Daoy (cell line): ENCODE results near the gene LEF1. TPM values are rescaled to one million over a fixed set of nuclear protein-coding genes. Genes with fewer than 3 reads are reported as not detected.
A peak's percentile ranks its signal among the peaks of the same experiment; 100 is the strongest.

Experiments
- DNase-seq: peaks from one replicate; pipeline ENCODE4 v3.0.0-alpha.2; 2015; ENCODE audit warnings: low read depth
- total RNA-seq: library from RNA; depleted of rRNA; stranded (reverse); fragments of >200 nt; shearing (Covaris generic); gene quantifications from 2 replicates; pipeline ENCODE4 v1.2.3, GENCODE V29; 2014

LEF1 gene
- total RNA-seq, 1 experiment from 2014 or later: 19.7 TPM

DNA sequence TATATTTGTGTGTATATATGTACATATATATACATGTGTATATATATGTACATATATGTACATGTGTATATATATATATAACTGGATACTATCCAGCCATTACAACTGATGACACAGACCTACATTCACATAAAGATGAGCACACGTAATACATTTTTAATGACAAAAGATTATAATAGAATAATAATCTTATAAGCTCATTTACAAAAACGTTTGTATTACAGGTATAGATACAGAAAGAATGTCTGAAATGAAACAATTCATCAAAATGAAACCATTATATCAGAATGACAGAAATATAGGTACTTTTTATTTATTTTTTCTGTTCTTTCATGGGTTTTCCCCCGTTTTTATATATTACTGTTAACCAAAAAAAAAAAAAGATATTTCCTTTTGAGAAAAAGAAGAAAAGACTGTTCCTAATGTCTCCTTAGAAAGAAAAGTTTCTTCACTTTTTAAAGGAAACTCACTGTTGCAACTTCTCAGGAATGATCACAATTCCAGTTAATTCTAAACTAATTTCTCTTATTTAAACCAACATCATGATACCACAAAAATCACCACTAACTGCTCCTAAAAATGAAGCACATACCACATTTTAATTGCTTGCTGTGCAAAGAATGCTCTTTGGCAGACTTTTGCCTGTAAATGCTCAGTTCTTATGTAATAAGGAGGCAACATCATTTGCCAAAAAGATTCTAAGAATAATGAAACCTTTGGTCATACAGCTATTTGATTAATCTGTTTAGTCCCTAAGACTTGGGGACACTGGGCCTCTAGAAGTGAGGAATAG lies 18.9 kb downstream of the LEF1 start:
- no peak for DNase-seq

DNA sequence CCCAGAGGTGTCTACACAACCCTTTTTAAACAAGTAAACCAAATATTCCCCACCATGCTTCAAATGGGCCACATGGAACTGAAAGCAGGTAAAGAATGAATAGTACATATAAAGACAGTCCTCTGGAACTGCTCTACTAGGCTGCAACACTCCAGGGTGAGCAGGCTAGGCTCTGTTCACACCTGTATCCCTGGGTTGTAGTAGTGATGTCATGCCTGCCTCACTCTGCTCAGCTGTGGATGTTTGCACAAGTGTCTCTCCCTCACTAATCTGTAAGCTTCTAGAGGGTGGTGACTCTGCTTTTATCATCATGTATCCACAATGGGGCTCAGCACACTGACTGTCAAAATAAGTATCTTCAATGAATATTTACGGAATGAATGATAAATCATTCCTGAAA lies 20.4 kb downstream of the LEF1 start:
- DNase-seq: no peak

DNA sequence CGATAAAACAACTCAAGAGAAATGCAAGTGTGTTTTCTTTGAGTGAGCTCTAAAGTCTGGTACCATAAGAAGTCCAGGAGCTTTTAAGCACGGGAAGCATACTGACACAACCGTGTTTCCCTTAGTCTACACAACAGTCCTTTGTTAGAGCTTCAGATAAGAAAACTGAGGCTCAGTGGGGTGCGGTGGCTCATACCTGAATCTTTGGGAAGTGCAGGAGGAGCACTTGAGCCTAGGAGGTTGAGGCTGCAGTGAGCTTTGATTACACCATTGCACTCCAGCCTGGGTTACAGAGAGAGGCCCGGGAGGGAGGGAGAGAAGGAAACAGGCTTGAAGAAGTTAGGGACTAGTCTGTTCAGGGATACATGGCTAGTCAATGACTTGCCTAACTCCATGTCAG lies 21.9 kb downstream of the LEF1 start:
- DNase-seq: no peak

DNA sequence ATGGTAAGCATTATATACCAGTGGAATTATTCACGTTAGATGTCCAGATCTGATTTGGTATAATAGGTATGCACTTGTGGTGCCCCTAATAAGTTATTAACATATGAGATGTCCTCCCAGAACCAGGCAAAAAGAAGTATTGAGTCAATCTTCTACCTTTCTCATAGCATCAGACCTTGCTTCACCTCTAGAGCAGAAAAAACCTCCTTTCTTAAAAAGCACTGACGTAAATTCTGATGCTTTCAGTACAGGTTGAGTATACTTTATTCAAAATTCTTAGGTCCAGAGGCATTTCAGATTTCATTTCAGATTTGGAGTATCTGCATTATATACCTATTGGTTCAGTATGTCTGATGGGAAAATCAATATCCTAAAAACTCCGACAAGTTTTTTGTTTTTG lies 22.4 kb downstream of the LEF1 start:
- no peak for DNase-seq

DNA sequence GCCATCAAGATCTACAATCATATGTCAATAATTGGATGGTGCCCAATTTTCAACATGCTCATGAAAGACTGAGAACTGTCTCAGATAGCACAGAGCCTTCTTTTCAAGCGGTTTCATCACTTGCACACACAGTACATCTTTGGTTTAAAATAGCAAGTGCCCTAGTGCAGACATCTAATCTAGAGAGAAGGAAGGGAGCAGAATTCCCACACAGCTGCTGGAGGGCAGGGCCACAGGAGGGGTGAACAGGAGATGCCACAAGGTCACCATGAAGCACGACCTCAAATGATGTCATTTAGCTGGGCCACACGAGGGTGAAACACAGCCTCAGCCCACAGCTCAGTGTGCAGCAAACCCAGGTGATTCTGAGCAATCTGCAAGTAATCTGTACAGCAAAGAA lies 24.3 kb downstream of the LEF1 start:
- no peak for DNase-seq

DNA sequence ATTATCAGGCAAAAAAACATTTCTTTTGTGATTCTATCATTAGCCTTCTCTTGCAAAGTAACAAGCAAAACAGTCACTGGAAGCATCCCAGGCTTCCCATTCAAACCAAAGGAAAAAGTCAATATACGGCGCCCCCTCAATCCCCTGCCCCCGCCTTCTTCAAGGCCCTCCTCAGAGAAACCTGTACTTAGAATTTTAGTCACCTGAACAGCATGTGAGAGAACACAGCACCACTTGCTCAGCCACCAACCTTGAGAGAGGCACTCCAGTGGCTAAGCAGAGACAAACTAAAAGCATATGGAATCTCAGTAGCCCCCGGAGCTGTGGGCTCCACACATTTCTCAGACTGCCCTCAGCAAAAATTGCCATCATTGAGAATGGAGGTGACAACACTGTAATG lies 25.2 kb downstream of the LEF1 start:
- no peak for DNase-seq

DNA sequence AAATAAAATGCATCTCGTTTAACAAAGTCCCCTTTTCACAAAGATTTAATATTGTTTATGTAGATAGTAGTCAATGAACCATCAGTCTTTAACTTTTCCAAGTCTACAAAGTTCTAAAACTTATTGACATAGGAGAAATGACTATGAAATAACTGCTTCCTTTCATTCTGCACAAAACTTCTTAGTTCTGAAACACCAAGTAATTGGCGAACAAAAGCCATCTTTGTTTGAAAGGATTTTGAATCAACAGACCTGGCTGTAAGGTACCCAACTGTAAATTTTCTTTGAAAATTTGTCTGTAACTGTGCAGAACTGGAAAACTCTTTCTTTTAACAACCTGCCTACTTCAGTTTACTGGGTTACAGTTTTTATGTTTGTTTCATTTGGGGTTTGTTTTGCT lies 25.9 kb downstream of the LEF1 start:
- DNase-seq: no peak

DNA sequence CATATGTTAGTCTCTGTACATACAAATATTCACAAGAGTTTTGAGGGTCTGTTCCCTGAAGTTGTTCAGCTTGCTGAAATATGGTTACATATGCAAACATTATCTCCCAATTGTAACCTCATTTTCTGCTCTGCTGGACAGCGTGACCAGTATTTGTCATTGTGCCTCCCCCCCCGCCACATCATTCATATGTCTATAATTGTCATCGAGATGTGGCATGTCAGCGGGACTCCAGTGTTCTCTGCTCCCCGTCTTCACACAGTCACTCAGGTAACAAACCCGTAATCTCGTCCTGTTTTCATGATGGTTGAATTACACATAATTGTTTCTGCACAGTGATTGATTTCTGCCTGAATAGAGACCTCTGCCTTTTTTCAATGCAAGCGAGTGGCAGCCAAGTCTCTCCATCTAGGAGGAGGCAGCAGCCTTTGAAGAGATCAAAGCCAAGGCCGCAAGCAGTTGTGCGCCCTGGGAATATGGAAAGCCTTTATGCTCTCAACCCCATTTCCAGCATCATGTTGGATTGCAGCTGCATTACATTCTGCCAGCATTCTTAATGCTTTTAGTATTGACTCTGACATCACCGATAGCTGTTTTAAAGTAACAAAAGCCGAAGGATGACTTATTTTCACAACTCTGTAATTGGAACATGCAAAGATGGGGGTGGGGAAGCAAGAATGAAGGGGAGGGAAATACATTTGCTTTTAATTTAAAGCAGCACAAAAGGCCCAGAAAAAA lies 27.4 kb downstream of the LEF1 start:
- no peak for DNase-seq

DNA sequence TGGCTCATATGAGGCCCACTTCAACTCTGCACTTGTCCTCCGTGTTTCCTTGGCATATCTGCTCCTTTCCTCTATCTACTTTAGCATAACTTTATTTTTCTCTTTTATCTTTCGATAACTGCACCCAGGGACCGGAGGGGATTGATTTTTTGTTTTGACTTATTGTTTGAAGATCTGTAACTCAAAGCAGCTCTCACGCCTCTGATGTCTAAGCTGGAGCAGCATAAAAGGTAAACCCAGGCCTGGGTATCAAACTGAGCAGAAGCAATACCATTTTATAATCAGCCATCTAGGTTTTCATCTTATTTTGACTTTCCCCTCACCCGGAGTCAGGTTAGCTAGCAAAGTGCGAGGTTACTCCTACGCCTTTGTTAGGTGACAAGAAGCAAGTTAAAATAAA lies 28.4 kb downstream of the LEF1 start:
- DNase-seq: no peak

DNA sequence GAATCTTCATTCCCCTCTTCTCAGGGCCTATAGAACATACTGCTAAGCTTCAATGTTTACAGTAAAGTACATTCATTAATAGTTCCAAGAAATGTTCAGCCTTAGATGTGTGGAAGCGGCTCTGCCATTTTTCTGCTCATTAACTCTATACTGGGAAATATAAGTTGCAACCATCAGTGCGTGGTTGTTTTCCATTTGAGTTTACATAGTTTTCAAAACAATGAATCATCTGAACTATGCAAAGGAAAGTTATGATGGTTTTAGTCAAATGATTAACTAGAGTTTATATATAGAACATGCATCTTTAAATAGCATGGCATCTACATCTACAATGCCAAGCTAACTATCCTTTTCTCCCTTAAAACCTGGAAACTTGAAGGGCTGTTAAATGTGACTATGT lies 29.6 kb downstream of the LEF1 start:
- no peak for DNase-seq

DNA sequence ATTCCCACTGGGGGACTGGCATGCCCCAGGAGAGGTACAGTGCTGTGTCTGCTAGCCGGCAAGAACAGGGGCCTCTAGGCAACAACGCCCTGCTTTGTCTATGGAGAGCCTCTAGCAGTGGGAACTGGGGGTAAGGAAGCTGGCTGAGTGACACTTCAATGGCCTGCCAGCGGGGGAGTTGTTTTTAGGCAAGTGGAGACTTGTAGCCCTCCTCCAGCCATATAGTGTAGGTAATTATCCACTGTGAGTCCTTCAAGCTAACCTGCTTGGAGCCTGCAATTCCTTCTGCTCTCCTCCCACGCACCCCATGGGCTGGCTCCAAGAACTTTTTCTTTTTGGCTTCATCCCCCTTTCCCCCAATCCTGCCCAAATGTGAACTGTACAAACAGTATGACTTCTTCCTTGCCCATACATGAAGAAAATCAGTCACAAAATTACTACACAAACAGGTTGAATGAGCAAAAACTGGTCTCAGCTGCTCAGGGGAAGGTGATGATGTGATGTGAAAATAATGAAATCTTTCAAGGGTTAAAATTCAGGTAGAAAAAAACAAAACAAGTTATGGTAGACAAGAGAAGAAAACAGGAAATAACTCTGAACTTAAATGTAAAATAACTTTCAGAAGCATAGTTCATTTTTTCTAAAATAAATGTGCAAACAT lies 33.1 kb downstream of the LEF1 start:
- no peak for DNase-seq

DNA sequence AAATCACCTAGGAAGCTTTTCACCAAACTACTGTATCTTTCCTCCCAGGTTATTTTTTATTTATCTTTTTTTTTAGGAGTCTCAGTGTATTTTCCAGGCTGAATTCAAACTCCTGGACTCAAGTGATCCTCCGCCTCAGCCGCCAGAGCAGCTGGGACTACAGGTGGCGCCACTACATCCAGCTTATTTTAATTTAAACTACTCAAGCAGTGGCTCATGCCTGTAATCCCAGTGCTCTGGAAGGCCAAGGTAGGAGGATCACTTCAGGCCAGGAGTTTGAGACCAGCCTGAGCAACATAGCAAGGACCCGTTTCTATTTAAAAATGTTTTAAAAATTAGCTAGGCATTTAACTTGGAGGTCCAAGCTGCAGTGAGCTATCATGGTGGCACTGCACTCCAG lies 37.8 kb downstream of the LEF1 start:
- DNase-seq: no peak

DNA sequence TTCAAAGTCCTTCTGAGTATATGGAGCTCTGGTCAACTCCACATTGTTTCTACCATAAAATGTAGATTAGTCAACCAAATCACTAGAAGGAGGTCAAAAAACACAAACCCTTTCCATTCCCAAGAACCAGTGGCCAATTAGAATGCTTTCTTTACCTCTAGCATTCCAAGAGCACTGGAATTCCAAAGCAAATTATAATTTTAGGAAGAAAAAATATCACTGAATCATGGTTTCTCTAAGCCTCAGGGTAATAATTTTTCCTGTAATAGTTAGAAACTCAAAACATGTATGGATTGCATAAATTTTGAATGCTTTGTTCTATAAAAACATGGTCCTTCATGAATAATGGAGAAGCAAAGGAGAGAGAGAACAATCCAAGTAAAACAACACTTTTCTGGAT lies 39.5 kb downstream of the LEF1 start:
- DNase-seq: no peak

DNA sequence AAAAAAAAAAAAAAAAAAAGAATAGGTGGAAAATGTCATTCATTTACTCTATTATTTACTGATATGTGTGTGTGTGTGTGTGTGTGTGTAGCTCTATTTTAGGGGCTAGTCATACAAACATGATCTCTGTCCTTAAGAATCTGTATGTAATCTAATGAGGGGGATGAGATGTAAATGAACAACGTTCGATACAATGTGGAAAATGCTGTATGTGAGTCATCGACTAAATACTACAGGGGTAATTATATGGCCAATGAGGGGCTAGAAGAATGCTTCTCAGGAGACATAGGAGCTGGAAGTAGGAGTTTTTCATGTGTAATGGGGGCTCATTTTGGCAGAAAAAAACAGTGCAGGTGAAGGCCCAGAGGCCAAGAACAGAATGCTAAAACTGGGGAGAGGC lies 41.9 kb downstream of the LEF1 start:
- no peak for DNase-seq

DNA sequence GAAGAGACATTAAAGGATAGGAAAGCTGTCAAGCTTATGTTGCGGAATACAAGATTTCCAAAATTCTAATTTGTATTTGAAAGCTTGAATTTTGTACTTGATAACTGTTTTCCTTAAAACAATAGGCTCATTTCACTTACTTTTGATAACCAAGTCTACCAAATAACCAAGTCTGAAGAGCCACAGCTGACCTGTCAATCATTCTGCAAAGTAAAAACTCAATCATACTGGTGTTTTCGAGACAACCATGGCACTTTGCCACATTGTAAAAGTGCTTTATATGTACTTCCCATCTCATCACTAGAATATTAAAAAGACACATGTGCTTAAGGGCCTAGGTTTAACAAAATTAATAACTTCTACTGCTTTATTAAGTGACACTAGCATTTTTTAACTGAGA lies 47.9 kb downstream of the LEF1 start:
- DNase-seq: no peak

DNA sequence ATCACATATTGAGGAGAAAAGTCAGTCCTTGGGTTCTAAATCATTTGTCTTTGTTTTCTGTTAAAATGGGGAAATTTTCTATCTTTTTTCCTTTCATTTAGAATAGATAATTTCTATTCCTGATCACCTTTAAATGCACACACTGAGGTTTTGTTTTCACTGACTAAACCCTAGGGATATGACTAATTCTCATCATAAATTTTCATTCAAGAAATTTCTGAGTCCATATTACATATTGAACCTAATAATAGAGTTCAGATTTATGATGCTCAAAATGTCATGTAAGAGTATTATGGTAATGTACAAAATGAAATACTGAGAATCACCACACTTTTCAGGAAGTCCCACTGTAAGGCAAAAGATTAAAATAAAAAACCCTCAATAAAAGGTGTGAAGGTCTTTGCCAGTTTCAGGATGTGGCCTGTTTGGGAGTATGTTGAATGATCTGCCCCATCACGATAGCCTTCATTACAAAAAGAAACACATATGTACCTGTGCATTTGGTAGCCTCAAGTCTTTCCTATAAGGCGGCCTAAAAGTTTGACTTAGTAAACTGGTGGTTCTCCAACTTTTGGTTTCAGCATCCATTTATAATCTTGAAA lies 49.4 kb downstream of the LEF1 start:
- DNase-seq: no peak

DNA sequence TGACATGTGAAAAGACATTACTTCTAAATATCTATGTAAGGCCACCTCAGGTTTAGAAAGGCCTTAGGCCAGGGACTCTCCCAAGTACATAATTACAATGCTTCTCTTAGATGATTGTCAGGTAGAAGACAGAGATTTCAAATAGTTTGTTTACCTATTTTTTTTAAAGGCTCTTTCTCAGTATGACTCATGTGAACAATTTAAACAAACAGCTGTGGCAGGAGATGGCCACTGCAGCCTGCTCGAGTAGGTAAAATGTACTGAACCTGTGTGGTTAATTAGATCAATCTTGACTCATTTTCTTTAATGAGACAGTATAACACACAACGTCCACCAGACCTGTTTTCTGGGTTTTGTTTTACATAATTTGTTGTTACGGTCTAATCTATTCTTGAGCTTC lies 50.2 kb downstream of the LEF1 start:
- peak; percentile 8 for DNase-seq

DNA sequence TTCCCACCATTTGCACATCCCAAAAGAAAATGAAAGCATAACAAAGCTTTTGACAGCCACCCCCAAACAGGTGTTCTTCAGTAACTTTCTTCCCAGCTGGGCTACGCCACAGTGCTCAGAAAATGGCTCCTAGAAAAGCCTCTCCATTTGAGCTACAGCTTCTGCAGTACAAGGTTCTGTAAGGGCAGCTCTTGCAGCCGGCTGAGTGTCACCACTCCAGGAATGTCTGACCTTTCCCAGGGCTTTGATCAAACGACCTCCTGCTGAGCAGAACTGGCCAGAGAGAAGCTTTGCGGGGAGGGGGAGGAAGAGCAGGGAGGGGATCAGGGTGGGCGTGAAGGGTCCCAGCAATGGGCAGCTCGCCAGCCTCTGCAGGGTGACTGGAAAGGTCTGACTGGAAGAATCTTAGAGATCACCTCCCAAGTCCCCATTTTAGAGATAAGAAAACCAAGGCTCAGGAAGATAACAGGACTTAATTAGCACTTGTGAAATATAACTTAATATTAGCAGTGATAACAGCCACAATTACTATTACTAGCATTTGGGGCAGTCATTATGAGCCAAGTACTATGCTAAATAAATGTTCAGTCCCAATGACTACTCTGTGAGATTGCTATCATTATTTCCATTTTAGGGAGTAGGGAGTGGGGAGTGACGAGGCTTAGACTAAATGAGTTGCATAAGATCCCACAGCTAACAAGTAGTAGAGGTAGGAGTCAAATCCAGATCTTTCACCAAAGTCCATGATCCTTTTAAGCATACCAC lies 51.1 kb downstream of the LEF1 start:
- peak; percentile 6 for DNase-seq

DNA sequence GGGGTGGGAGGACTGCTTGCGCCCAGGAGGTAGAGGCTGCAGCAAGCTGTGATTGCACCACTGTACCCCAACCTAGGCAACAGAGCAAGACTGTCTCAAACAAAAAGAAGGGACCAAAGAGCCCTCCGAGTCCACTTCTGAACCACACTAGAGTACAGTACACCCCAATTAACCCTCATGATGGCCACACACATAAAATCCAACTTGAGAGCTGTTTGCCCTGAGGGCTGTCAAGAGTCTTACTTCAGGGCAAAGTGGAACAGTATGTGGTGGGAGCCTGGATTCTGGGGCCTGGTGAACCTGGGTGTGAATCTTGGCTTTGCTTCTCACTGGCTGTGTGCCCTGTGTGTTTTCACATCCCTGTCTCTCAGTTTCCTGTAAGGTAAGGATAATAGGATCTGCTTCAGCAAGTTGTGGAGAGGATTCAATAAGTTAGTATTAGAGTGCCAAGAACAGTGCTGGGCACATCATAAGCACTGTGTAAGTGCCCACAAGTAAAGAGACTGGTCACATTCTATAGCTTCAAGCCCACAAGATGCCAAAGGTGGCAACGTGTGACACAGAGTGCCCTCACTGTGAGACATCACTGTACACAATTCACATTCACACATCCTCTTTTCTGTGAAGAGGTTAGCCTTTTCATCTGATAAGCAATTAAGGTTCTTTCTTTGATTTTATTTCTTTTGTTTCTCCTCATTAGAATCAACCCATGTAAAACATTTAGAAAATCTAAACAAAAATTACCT lies 52.1 kb downstream of the LEF1 start:
- no peak for DNase-seq

DNA sequence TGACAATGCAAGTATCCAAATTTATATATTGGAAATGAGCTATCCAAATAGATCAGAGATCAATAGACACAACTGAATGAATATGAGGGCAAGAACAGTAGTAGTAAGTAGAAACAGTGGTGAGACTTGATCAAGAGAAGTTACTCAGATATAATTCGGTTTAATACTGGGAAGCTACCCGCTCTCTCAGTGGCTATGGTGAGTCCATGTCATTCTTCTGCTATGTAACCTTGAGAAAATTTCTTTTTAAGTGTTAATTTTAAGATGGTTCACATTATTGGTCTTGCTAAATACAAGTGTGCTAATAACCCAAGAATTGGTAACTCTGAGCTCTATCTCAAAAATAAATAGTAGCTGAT lies 53.6 kb downstream of the LEF1 start:
- no peak for DNase-seq

DNA sequence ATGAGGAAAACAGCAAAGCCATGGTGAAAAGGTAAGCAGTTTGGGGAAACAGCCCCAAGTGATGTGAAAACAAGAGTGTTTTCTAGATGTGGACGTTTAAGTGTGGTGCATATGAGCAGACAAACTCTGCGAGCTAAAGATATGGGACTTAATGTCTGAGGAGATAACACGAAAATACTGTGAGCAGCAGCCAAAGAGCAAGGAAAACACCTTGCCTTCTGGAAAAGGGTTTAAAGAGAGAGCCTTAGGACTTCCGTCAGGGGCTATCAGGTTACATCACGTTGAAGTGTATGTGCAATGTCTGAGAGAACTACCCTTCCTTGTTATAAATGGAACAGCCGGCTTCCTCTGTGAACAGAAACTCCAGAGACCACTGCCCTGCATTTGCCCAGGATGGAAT lies 54.2 kb downstream of the LEF1 start:
- DNase-seq: peak; percentile 5
